ENCODE results near the gene ARFGAP2. TPM values are rescaled to one million over a fixed set of nuclear protein-coding genes. Genes with fewer than 3 reads are reported as not detected.
"Not testable (repeated sequence)": the region's sequence is repeated elsewhere in the genome, so short reads cannot be mapped to it uniquely, and the experiment has no call there.

The ARFGAP2 gene
- total RNA-seq, 6 experiments from 2014 or later, result 58.2 to 64.0 (median 61.1) TPM

GRCh38 chr11:47215366-47215910, 38.8 kb upstream of the ARFGAP2 start:
- no peaks in the 10 kb centered on the region for H3K9me3 Mint-ChIP-seq
- no peak for TF ChIP-seq CTCF (IDR thresholded peaks at IDR 0.05)
- H3K4me1 Mint-ChIP-seq (ENCODE audit: low read depth), result peaks cover 49% of the 10 kb centered on the region
- peak overlapping the region; percentile 91 for H3K4me3 Mint-ChIP-seq
- H3K27ac Mint-ChIP-seq, result peak overlapping the region; percentile 84
- H3K27me3 Mint-ChIP-seq (ENCODE audit: insufficient read depth), result peaks cover 6% of the 10 kb centered on the region
- H3K36me3 Mint-ChIP-seq (ENCODE audit: low read depth), result peaks cover 14% of the 10 kb centered on the region
- DNase-seq, result no peak

- Mint-ChIP-seq H3K27ac (peak overlapping the region; percentile 94), H3K4me1 (ENCODE audit: low read depth) (peaks cover 37% of the 10 kb centered on the region), H3K9me3 (no peaks in the 10 kb centered on the region), H3K4me3 (peak overlapping the region; percentile 91), H3K36me3 (ENCODE audit: low read depth) (peaks cover 14% of the 10 kb centered on the region), H3K27me3 (ENCODE audit: insufficient read depth) (peaks cover 6% of the 10 kb centered on the region)
- DNase-seq, result peak; percentile 62
- TF ChIP-seq CTCF (IDR thresholded peaks at IDR 0.05), result no peak
Observed at GRCh38 chr11:47213950-47214565, 37.4 kb upstream of the ARFGAP2 start.

GRCh38 chr11:47212938-47213337, 36.3 kb upstream of the ARFGAP2 start:
- Mint-ChIP-seq H3K27me3 (ENCODE audit: insufficient read depth) (peaks cover 3% of the 10 kb centered on the region), H3K9me3 (no peaks in the 10 kb centered on the region), H3K4me1 (ENCODE audit: low read depth) (peaks cover 29% of the 10 kb centered on the region), H3K27ac (no peak overlapping the region), H3K36me3 (ENCODE audit: low read depth) (peaks cover 7% of the 10 kb centered on the region), H3K4me3 (no peak overlapping the region)
- TF ChIP-seq CTCF (IDR thresholded peaks at IDR 0.05), result no peak
- no peak for DNase-seq

DNA sequence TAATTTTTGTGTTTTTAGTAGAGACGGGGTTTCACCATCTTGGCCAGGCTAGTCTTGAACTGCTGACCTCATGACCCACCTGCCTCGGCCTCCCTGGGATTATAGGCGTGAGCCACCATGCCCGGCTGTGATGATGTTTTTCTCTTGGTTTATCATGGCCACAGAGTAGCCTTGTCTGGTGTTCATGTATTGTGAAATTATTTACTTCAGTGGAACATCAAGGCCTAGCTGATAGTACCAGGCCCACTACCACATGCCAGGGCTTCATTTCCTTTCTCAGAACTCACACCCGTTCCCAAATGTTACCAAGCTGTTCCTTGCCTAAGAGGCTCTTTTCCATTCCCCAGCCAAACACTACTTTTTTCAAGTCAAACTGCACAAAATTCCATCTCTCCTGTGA, 31.9 kb upstream of the ARFGAP2 start:
- DNase-seq, result no peak
- H3K36me3 Mint-ChIP-seq (ENCODE audit: low read depth), result no peaks in the 10 kb centered on the region

GRCh38 chr11:47208008-47208552, 31.4 kb upstream of the ARFGAP2 start:
- not testable (repeated sequence) for H3K27ac Mint-ChIP-seq; H3K36me3 Mint-ChIP-seq (ENCODE audit: low read depth); H3K4me3 Mint-ChIP-seq; H3K27me3 Mint-ChIP-seq (ENCODE audit: insufficient read depth); DNase-seq; H3K9me3 Mint-ChIP-seq
- peaks cover 12% of the 10 kb centered on the region for H3K4me1 Mint-ChIP-seq (ENCODE audit: low read depth)

More for the DNA sequence above, 31.9 kb upstream of the ARFGAP2 start:
- Mint-ChIP-seq H3K9me3 (no peaks in the 10 kb centered on the region), H3K27ac (no peak overlapping the region), H3K27me3 (ENCODE audit: insufficient read depth) (peaks cover 4% of the 10 kb centered on the region), H3K4me1 (ENCODE audit: low read depth) (peaks cover 12% of the 10 kb centered on the region), H3K4me3 (no peak overlapping the region)
- TF ChIP-seq CTCF (IDR thresholded peaks at IDR 0.05), result no peak

GRCh38 chr11:47207459-47207858, 30.8 kb upstream of the ARFGAP2 start:
- H3K36me3 Mint-ChIP-seq (ENCODE audit: low read depth), result no peaks in the 10 kb centered on the region
- peaks cover 4% of the 10 kb centered on the region for H3K27me3 Mint-ChIP-seq (ENCODE audit: insufficient read depth)
- H3K27ac Mint-ChIP-seq, result no peak overlapping the region
- no peaks in the 10 kb centered on the region for H3K9me3 Mint-ChIP-seq
- H3K4me1 Mint-ChIP-seq (ENCODE audit: low read depth), result peaks cover 12% of the 10 kb centered on the region
- H3K4me3 Mint-ChIP-seq, result no peak overlapping the region
- DNase-seq, result no peak
- TF ChIP-seq CTCF (IDR thresholded peaks at IDR 0.05), result no peak

DNA sequence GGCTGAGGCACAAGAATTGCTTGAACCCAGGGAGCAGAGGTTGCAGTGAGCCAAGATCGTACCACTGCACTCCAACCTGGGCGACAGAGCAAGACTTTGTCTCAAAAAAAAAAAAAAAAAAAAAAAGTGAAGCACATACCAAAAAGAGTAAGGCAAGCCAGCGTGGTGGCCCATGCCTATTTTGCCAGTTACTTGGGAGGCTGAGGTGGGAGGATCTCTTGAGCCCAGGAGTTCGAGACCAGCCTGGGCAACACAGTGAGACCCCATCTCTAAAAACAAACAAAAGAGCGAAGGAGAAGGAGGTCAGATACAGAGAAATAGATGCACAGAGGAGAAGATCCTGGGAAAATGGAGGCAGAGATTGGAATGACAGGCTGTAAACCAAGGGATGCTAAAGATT, 29.9 kb upstream of the ARFGAP2 start:
- not testable (repeated sequence) for H3K9me3 Mint-ChIP-seq; H3K4me3 Mint-ChIP-seq; H3K36me3 Mint-ChIP-seq (ENCODE audit: low read depth); DNase-seq; H3K27me3 Mint-ChIP-seq (ENCODE audit: insufficient read depth); H3K27ac Mint-ChIP-seq
- peaks cover 12% of the 10 kb centered on the region for H3K4me1 Mint-ChIP-seq (ENCODE audit: low read depth)

Measured in HFFc6 (cell line).